Measurements from ENCODE around the gene EID2. TPM values are rescaled to one million over a fixed set of nuclear protein-coding genes. Genes with fewer than 3 reads are reported as not detected.
A peak's percentile ranks its signal among the peaks of the same experiment; 100 is the strongest.

EID2 gene
- total and polyA plus RNA-seq, 2 of the 13 experiments (the other 11 are each of a cell fraction or from before 2014, with no cell fraction given): 3.7 to 14.1 TPM

DNA sequence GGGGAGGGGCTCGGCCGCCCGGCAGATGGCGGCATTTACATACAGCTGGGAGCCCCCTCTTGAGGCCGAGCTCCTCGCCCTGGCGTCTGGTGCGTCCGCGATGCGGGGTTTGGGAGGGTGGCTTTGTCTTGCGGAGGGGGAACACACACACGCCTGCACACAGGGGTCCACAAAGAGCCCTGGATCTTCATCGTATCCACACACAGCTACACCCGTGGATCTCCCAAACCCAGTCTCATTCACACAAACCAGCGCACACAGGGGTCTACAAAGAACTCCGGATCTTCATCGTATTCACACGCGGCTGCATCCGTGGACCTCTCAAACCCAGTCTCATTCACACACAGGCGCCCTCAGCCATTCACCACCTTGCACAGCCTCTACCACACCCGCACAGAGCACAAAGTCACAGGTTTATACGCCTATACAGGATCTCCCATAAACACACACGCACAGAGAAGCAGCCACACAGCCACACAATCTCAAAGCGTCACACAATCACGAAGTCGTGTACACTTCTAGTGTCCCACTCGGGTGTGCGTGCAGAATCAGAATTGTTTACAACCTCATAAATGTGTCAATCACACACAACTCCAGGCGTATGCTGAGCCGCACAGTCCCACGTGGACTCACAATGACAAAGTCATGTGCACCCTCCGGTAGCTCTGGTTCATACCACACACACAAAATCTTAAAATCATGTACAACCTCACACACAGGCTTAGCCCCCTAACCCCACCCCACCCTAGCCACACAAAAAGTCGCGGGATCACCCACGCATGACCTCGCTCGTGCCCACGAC lies 41.8 kb downstream of the EID2 start (continued):
- peak; percentile 41; the same call in 1 of the 2 replicates for TF ChIP-seq ZGPAT (CRISPR knock-in tag; IDR thresholded peaks at IDR 0.05)
- TF ChIP-seq KLF12 (CRISPR knock-in tag; IDR thresholded peaks at IDR 0.05; ENCODE audit: borderline replicate concordance): no peak
- TF ChIP-seq, protein P1, sequence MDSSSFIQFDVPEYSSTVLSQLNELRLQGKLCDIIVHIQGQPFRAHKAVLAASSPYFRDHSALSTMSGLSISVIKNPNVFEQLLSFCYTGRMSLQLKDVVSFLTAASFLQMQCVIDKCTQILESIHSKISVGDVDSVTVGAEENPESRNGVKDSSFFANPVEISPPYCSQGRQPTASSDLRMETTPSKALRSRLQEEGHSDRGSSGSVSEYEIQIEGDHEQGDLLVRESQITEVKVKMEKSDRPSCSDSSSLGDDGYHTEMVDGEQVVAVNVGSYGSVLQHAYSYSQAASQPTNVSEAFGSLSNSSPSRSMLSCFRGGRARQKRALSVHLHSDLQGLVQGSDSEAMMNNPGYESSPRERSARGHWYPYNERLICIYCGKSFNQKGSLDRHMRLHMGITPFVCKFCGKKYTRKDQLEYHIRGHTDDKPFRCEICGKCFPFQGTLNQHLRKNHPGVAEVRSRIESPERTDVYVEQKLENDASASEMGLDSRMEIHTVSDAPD (CRISPR knock-in tag; IDR thresholded peaks at IDR 0.05): no peak
- no peak for TF ChIP-seq ZNF143 (CRISPR knock-in tag; IDR thresholded peaks at IDR 0.05)
- peak; percentile 20; the same call in 1 of the 2 replicates for TF ChIP-seq ZFP91 (CRISPR knock-in tag; IDR thresholded peaks at IDR 0.05; ENCODE audit: borderline replicate concordance)
- TF ChIP-seq, protein P2, sequence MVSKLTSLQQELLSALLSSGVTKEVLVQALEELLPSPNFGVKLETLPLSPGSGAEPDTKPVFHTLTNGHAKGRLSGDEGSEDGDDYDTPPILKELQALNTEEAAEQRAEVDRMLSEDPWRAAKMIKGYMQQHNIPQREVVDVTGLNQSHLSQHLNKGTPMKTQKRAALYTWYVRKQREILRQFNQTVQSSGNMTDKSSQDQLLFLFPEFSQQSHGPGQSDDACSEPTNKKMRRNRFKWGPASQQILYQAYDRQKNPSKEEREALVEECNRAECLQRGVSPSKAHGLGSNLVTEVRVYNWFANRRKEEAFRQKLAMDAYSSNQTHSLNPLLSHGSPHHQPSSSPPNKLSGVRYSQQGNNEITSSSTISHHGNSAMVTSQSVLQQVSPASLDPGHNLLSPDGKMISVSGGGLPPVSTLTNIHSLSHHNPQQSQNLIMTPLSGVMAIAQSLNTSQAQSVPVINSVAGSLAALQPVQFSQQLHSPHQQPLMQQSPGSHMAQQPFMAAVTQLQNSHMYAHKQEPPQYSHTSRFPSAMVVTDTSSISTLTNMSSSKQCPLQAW (CRISPR knock-in tag; IDR thresholded peaks at IDR 0.05): peak; percentile 54
- TF ChIP-seq ZMAT3 (CRISPR knock-in tag; conservative IDR thresholded peaks at IDR 0.05): no peak
- peak; percentile 62; the same call in 1 of the 2 replicates for TF ChIP-seq ZNF776 (CRISPR knock-in tag; IDR thresholded peaks at IDR 0.05)
- TF ChIP-seq, protein P3, sequence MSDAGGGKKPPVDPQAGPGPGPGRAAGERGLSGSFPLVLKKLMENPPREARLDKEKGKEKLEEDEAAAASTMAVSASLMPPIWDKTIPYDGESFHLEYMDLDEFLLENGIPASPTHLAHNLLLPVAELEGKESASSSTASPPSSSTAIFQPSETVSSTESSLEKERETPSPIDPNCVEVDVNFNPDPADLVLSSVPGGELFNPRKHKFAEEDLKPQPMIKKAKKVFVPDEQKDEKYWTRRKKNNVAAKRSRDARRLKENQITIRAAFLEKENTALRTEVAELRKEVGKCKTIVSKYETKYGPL (CRISPR knock-in tag; IDR thresholded peaks at IDR 0.05): no peak
- peak; percentile 66 for TF ChIP-seq STAG1 (CRISPR knock-in tag; IDR thresholded peaks at IDR 0.05)
- TF ChIP-seq ZNF766 (CRISPR knock-in tag; IDR thresholded peaks at IDR 0.05; ENCODE audit: borderline replicate concordance): no peak
- 0 out of 2 replicates have a peak, but pooled peaks have one; percentile 27 for TF ChIP-seq ZNF501 (CRISPR knock-in tag; IDR thresholded peaks at IDR 0.05)
- TF ChIP-seq, protein P4, sequence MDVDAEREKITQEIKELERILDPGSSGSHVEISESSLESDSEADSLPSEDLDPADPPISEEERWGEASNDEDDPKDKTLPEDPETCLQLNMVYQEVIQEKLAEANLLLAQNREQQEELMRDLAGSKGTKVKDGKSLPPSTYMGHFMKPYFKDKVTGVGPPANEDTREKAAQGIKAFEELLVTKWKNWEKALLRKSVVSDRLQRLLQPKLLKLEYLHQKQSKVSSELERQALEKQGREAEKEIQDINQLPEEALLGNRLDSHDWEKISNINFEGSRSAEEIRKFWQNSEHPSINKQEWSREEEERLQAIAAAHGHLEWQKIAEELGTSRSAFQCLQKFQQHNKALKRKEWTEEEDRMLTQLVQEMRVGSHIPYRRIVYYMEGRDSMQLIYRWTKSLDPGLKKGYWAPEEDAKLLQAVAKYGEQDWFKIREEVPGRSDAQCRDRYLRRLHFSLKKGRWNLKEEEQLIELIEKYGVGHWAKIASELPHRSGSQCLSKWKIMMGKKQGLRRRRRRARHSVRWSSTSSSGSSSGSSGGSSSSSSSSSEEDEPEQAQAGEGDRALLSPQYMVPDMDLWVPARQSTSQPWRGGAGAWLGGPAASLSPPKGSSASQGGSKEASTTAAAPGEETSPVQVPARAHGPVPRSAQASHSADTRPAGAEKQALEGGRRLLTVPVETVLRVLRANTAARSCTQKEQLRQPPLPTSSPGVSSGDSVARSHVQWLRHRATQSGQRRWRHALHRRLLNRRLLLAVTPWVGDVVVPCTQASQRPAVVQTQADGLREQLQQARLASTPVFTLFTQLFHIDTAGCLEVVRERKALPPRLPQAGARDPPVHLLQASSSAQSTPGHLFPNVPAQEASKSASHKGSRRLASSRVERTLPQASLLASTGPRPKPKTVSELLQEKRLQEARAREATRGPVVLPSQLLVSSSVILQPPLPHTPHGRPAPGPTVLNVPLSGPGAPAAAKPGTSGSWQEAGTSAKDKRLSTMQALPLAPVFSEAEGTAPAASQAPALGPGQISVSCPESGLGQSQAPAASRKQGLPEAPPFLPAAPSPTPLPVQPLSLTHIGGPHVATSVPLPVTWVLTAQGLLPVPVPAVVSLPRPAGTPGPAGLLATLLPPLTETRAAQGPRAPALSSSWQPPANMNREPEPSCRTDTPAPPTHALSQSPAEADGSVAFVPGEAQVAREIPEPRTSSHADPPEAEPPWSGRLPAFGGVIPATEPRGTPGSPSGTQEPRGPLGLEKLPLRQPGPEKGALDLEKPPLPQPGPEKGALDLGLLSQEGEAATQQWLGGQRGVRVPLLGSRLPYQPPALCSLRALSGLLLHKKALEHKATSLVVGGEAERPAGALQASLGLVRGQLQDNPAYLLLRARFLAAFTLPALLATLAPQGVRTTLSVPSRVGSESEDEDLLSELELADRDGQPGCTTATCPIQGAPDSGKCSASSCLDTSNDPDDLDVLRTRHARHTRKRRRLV (CRISPR knock-in tag; IDR thresholded peaks at IDR 0.05): peak; percentile 67; the same call in 1 of the 2 replicates
- peak; percentile 46; the same call in 1 of the 2 replicates for TF ChIP-seq KDM5B (CRISPR knock-in tag; IDR thresholded peaks at IDR 0.05; ENCODE audit: borderline replicate concordance)
- TF ChIP-seq ZNF598 (CRISPR knock-in tag; IDR thresholded peaks at IDR 0.05; ENCODE audit: borderline replicate concordance): peak; percentile 60; the same call in 1 of the 2 replicates

All from HepG2 (cell line).